Inflammatory macrophage treated with lipopolysaccharide for 4 hours (primary cell): ENCODE data around the gene TBC1D14.

Experiments used
- DNase-seq: peaks from one replicate; pipeline ENCODE4 v3.0.0-alpha.2; 2020

Gene TBC1D14

DNA sequence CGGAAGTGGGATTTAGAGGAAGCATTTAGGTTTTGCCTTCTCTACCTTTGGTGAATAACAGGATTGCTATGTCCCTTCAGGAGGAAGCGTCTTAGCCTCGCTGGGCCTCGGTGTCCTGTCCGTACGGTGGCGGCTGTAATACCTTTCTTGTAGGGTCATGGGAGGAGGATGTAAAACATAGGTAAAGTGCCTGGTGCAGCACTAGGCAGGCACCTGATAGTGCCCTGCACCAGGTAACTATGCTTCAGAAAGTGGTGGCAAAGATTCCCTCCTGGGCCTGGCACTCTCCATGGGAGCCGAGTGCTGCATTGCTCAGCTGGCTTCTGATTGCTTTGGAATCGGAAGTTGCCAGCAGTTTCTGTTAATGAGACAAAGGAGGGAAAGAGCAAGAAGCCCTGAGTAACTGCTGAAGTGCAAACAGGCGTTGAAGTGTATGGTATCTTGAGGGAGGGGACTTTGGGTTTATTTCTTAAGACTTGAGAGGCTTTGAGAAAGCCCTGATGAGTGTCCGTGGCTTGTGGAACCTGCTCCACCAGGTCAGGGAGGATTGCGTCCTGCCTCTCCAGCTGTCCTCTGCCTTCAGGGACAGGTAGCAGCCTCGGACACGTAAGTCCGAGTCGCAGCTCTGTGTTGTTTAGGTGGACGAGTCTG lies 45.8 kb downstream of the TBC1D14 start:
- no peak for DNase-seq

DNA sequence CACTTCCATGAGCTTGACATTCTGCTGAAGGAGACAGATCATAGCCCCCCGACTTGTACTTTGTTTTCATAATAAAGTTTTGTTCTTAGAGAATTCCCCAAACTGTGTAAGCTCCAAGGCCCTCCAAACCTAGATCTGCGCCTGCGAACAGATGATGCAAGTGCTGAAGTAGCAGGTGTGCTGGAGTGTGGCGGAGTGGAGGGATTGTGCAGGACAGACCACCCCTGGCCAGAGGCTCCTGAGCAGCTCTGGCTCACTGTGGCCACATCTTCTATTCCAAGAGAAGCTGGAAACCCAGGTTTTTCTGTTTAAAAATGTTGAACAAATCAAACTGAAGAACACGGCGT lies 46.4 kb downstream of the TBC1D14 start:
- no peak for DNase-seq

DNA sequence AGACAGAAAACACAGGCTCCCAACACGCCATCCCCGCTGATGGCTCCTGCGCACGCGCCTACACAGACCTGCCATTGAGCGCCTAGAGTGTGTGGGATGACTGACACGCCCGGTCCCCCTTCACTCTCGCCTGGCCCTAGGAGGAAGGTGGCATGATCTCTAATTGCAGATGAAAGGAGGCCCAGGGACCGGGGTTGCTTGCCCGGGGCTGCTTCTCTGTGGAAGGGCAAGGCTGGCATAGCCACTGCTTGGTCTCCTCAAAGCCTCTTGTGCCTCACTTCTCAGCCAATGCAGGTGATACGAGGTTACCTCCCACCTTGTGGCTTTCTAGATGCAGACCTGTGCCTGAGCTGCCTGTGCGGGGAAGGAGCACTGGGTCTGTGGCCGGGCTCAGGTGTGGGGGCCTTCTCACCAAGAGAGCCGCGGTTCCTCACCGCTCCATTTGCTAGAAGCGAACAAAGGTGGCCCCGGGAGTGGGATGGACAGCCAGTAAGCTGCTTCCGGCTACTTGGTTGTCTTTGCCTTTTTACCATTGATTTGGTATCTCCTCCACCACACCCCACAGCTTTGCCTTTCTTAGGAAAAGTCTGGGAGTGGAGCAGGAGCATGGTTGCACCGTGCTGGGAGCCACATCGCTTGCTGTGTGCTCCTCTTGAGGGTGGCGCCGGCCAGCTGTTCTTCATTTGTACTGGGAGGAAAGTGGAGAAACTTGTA lies 47.0 kb downstream of the TBC1D14 start:
- DNase-seq: no peak

- DNase-seq: no peak
Observed at GRCh38 chr4:6957148-6957520, 47.5 kb downstream of the TBC1D14 start.

GRCh38 chr4:6957994-6958393 lies 48.4 kb downstream of the TBC1D14 start:
- no peak for DNase-seq

DNA sequence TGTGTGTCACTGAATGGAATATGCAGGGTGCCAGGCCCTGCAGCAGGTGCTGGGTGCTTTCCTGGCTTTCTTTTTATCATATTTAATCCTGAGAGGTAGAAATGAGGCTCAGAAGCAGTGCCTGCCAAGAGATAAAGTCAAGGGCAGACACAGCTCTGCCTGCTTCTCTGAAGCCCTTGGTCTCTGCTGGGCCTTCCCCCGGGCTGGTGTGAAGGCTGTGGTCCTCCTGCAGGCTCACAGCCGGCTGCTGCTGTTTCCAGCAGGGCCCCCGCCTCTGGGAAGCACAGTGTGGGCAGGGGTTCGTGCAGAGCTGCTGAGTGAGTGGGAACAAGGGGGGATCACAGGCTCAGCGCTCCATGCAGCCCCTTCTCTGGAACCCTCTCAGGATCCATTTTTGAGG lies 49.6 kb downstream of the TBC1D14 start:
- no peak for DNase-seq

- DNase-seq: no peak
Observed at GRCh38 chr4:6960154-6960553, 50.5 kb downstream of the TBC1D14 start.

DNA sequence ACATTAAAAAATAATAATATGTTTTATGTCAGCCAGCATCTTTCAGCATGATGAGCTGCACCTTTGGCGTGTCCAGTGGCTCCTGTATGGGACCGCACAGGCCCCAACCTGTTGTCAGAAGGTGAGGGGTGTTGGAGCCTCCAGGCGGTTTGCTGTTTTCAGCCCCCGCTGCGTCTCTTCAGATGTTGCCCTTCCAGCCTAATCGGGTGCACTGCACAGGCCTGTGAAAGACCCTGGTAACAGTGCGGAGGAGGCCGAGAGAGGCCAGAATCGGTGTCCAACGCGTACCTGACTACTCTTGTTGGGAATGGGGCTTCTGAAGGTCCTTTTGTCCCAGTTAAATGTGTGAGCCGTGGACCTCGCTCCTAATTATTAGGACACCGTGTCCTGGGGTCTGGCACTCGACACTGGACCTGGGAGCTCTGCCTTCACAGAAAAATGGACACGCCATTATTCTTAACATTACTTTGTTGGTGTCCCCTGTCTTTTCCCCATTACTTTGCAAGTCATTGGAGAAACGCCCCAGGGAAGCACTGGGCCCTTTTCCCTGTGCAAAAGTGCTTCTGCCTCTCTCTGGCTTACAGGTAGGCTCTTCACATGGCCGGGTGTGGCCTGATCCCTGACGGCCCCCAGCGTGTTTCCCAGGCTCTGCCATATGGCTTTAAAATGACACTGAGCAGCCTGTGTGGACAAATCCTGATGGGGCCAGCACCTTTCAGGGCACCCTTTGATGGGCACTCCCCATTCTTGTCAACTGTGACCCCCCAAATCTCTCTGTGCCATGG lies 51.2 kb downstream of the TBC1D14 start:
- DNase-seq: no peak

GRCh38 chr4:6961496-6962210 lies 52.0 kb downstream of the TBC1D14 start:
- no peak for DNase-seq

DNA sequence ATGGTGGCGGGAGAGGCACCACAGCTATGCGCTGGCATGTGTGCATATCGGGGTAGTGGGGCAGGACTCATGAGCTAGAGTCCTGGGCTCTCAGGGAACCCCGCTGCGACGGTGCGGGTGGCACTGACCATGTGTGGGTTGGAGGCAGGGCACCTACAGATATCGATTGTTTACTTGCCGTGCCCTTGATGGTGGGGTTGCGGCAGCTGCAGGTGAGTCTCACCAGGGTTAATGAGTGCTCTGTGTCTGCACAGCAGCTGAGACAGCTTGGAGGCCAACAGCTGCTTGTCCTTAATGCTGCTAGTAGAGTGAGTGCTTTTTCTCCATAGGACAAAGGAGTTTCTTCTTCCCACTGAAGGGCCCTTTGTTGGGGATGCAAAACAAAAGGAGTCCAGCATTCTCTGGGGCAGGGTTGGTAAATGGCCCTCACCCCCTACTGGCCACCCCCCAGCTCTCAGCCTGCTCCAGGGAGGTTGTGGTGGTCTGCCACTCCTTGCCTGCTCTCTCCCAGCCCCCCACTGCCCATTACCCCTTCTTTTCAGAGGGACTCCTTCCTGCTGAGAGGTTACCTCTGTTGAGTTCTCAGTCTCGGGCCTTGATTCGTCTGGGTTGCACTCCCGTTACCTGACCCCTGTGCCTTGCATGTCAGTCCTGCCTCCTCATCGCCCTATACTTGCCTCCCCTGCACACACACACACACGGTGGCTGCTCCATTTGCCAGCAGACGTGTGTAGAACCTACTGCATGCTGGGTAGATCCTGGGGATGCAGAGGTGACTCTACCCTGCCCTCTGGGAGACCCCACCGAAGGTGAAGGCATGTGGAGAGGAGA lies 52.8 kb downstream of the TBC1D14 start:
- DNase-seq: no peak

DNA sequence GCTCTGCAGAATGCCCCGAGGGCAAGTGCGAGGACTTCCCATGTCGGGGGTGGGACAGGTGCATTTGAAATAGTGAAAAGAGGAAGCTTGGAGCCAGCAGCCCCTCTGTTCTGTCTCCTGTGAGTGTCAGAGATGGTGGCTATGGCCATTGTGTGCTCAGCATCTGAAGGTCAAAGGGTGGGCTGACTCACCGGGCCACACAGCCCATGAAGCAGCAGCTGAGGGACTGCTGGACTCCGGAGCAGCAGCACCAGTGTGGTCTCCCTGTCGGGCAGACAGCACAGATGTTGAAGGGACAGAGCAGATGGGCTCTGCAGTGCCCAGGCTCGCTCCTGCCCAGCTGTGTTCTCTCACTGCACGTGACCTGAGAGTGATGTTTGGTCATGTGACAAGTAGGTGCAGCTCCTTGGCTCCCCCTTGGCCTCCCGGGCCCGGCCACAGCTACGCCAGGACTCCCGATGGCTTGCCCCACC lies 53.5 kb downstream of the TBC1D14 start:
- no peak for DNase-seq

- DNase-seq: peak; percentile 34
Observed at GRCh38 chr4:6964858-6965257, 55.2 kb downstream of the TBC1D14 start.

- DNase-seq: no peak
Observed at GRCh38 chr4:6965329-6965728, 55.7 kb downstream of the TBC1D14 start.

- DNase-seq: no peak
Observed at GRCh38 chr4:6967846-6968340, 58.3 kb downstream of the TBC1D14 start.

DNA sequence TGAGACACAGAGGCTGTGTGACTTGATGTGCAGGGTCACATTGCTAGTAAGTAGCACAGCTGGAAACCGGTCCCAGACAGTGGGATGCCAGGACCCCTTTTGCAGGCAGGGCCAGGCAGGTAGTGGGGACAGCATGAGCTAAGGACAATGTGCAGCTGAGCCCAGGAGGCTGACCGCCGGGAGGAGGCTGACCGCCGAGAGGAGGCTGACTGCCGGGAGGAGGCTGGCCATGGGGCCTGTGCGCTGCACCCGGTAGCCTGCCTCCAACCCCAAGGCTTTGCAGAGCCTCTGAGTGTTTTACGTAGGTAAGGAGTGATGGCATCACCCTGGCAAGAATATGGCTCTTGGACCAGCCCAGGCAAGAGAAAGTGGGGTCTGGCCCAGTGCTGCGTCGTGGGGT lies 58.9 kb downstream of the TBC1D14 start:
- no peak for DNase-seq

DNA sequence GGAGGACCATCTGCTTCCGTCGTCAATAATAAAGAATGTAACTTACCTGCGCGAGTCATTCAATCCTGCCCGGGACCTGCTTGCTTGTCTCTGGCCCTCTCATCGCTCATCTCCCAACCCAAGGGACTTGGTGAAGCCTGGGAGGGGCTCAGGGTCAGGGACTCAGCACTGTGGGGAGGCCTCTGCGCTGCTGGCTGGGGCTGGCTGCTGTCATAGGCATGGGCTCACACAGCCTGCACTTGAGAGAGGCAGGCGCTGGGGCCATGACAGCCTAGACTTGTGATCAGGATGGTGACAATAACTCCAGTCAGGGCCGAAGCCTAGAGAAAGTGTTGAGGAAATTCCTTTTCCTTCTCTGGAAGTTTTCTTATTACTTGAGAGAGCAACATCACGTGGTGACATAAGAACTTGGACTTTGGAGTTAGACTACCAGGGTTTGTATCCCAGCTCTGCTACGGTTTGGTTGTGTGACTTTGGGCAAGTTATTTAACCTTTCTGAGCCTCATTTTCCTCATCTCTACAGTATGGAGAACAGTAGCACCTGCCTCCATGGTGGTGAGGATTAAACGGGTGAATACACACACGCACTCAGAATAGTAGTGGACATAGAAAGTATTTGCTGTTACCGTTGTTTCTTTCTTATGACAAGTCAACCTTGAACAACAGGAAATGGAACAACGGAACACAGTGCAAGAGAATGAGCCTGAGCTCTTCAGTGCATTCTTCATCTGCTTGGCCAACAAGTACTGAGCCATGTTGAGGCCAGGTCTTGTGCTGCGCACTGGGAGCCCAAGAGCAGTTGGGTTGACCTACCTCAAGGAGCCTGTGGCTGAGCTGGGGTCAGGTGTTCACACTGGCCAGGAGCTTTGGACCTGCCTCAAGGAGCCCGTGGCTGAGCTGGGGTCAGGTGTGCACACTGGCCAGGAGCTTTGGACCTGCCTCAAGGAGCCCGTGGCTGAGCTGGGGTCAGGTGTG lies 60.5 kb downstream of the TBC1D14 start:
- no peak for DNase-seq

- DNase-seq: no peak
Observed at GRCh38 chr4:6971536-6972374, 62.1 kb downstream of the TBC1D14 start.

DNA sequence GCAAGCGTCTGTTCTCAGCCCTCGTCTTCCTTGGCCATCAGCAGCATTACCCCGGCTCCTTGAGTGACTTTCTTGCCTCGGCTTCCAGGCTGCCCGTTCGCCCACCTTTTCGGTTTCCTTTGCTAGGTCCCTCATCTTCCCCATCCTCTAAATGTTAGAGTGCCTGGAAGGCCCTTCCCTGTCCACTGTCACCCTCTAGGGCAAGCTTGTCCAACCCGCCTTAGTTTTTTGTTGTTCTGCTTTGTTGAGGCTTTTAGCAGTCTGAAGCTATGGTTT lies 62.7 kb downstream of the TBC1D14 start:
- no peak for DNase-seq

- DNase-seq: no peak
Observed at GRCh38 chr4:6972911-6973310, 63.3 kb downstream of the TBC1D14 start.

DNA sequence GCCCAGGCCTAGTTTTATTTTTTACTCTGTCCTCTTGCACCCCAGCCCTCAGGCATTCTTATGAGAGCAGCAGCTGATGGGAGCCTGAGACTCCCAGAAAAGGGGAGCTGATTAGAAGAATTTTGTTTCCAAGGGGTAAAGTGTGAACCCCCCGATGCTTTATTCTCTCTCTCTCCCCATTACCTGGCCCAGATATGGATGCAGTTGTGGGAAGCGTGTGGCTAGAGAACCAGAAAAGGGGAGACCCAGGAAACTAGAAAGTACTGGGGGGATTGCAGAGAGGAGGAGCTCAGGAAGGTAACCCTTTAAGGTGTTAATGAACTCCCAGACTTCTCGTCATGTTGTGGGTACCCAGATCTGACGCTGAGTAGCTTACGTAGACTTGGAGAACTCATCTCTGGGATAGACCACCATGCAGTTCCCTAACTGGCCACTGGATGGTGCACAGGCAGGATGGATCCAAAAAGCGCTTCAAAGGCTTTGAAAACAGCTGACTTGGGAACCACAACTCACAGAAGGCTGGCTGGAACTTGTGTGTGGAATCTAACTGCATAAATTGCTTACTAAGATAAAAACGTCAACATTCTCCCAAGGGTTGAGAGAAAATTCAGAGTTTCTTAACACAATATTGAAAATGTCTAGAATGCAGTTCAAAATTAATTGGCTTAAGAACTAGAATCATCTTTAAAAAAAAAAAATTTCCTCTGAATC lies 64.7 kb downstream of the TBC1D14 start:
- peak; percentile 83 for DNase-seq
